HepG2 (cell line): ENCODE results near the gene TTN. TPM values are rescaled to one million over a fixed set of nuclear protein-coding genes. Genes with fewer than 3 reads are reported as not detected.

Experiments
- ARNTL ChIP-seq: sonication (generic); formaldehyde crosslinking; IDR thresholded peaks from 2 replicates; pipeline ENCODE4 v1.4.0; 2020; ENCODE audit warnings: mild to moderate bottlenecking, missing genetic modification reagents
- BHLHE40 ChIP-seq: IDR thresholded peaks from 2 replicates; pipeline ENCODE4 v1.6.1; 2011; ENCODE audit warnings: low read length, improper control_type of control experiment
- EHMT2 ChIP-seq: fragments of 200-600 bp; sonication (generic); IDR thresholded peaks from 2 replicates; pipeline ENCODE4 v1.7.0; 2017; ENCODE audit warnings: antibody characterized with exemption, low read depth, low read length, borderline replicate concordance
- JDP2 ChIP-seq: sonication (generic); formaldehyde crosslinking; IDR thresholded peaks from 2 replicates; pipeline ENCODE4 v1.8.1; 2022; ENCODE audit warnings: missing genetic modification reagents, borderline replicate concordance
- MTF1 ChIP-seq: sonication (generic); formaldehyde crosslinking; IDR thresholded peaks from 2 replicates; pipeline ENCODE4 v1.5.0; 2020; ENCODE audit warnings: missing genetic modification reagents
- RFXAP ChIP-seq: sonication (generic); formaldehyde crosslinking; IDR thresholded peaks from 2 replicates; pipeline ENCODE4 v1.4.0; 2020; ENCODE audit warnings: missing genetic modification reagents, borderline replicate concordance
- RNF2 ChIP-seq: fragments of 450-650 bp; conservative IDR thresholded peaks from 2 replicates; pipeline ENCODE4 v1.6.1; 2016; ENCODE audit warnings: low read depth
- SKI ChIP-seq: fragments of 450-650 bp; IDR thresholded peaks from one replicate; pipeline ENCODE4 v1.6.1; 2018; ENCODE audit warnings: mild to moderate bottlenecking; ENCODE audit not compliant: partially characterized antibody
- SNAPC2 ChIP-seq: sonication (generic); formaldehyde crosslinking; IDR thresholded peaks from 2 replicates; pipeline ENCODE4 v1.8.1; 2022; ENCODE audit warnings: mild to moderate bottlenecking, missing genetic modification reagents
- SP140L ChIP-seq: sonication (generic); formaldehyde crosslinking; IDR thresholded peaks from 2 replicates; pipeline ENCODE4 v1.4.0; 2020; ENCODE audit warnings: missing genetic modification reagents, borderline replicate concordance
- ZFP36L2 ChIP-seq: sonication (generic); formaldehyde crosslinking; IDR thresholded peaks from 2 replicates; pipeline ENCODE4 v1.4.0; 2020; ENCODE audit warnings: missing genetic modification reagents
- ZNF17 ChIP-seq: sonication (generic); formaldehyde crosslinking; IDR thresholded peaks from 2 replicates; pipeline ENCODE4 v1.5.0; 2020; ENCODE audit warnings: mild to moderate bottlenecking, missing genetic modification reagents
- ZNF296 ChIP-seq: sonication (generic); formaldehyde crosslinking; conservative IDR thresholded peaks from 2 replicates; pipeline ENCODE4 v1.5.0; 2020; ENCODE audit warnings: mild to moderate bottlenecking, missing genetic modification reagents
- ZNF552 ChIP-seq: sonication (generic); formaldehyde crosslinking; IDR thresholded peaks from 2 replicates; pipeline ENCODE4 v1.9.0; 2022; ENCODE audit warnings: missing genetic modification reagents, mild to moderate bottlenecking, borderline replicate concordance
- ZNF749 ChIP-seq: sonication (generic); formaldehyde crosslinking; IDR thresholded peaks from 2 replicates; pipeline ENCODE4 v1.8.0; 2022; ENCODE audit warnings: mild to moderate bottlenecking, missing genetic modification reagents, moderate library complexity, borderline replicate concordance
- ZSCAN22 ChIP-seq: sonication (generic); formaldehyde crosslinking; IDR thresholded peaks from 2 replicates; pipeline ENCODE4 v1.4.0; 2020; ENCODE audit warnings: mild to moderate bottlenecking, missing genetic modification reagents
- polyA plus RNA-seq, 8 experiments: library from polyadenylated mRNA; depleted of rRNA in 3 of 8; stranded (reverse) in 7 of 8; unstranded in 1 of 8; fragments of >200 nt; fragmentation: Illumina TruSeq in 4 of 8; extraction: Trizol in 4 of 8; gene quantifications; 2 replicates each; pipeline versions ENCODE4 v1.2.1 to v1.2.3, GENCODE V29; 2011 to 2016; ENCODE audit warnings: low read depth in 4 of 8, missing spikeins in 1 of 8, mixed read lengths in 1 of 8; ENCODE audit not compliant: insufficient read depth in 1 of 8
- total RNA-seq, 5 experiments: library from RNA; depleted of rRNA; stranded (reverse); fragments of >200 nt; fragmentation: Illumina TruSeq; extraction: Trizol; gene quantifications; 2 replicates each; pipeline ENCODE4 v1.2.3, GENCODE V29; 2016; ENCODE audit warnings: low read depth in 1 of 5
- TF ChIP-seq, protein P1 (sequence below): sonication (generic); formaldehyde crosslinking; IDR thresholded peaks from 2 replicates; pipeline ENCODE4 v1.5.0; 2020; ENCODE audit warnings: missing genetic modification reagents
- TF ChIP-seq, protein P2 (sequence below): sonication (generic); formaldehyde crosslinking; IDR thresholded peaks from 2 replicates; pipeline ENCODE4 v1.5.1; 2020; ENCODE audit warnings: missing genetic modification reagents, mild to moderate bottlenecking, borderline replicate concordance
- TF ChIP-seq, protein P3 (sequence below): IDR thresholded peaks from 2 replicates; pipeline ENCODE4 v1.6.1; 2018; ENCODE audit warnings: missing genetic modification reagents
- TF ChIP-seq, protein P4 (sequence below): conservative IDR thresholded peaks from 2 replicates; pipeline ENCODE4 v1.6.1; 2018; ENCODE audit warnings: missing genetic modification reagents
- TF ChIP-seq, protein P5 (sequence below): sonication (generic); formaldehyde crosslinking; IDR thresholded peaks from 2 replicates; pipeline ENCODE4 v1.4.0; 2020; ENCODE audit warnings: missing genetic modification reagents

Gene TTN
- total and polyA plus RNA-seq, 2 of the 13 experiments (the other 11 are each of a cell fraction or from before 2014, with no cell fraction given), result under 0.01 TPM

DNA sequence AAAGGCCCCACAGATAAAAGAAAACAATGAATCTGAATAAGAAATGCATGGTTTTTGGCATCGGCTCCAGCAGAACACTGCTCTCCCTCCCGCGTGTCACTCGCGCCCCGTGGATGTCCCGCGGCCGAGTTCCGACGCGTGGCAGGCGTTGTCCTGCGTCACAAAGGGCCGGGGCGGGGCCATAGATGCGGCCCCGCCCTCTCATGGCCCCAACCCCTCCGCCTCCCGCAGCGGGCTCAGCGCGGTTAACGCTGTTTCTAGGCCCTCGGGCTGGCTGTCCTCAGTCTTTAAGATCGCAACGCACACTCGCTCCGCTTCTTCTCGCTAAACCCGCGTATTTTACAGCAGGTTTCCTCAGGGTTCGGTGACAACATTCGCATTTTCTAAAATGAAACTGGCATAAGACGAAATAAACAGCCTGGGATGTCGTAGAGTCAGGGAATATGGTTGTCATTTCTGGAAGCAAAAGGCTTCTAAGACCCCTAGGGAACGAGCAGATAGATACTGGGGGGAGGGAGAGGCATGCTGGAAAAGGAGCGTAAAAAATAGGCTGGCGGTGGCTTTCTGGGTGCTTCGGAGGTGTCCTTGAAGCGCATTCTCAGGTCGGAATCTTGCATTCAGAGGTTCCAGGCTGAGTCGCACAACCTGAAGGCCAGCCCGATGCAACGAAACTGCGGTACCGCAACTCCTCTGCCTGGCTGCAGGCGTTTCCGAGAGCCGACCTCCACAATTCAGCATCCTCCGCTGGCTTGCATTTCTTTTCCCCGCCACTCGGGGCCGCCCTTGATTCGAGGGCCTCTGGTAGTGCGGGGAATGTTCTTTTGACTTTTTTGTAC lies 328.6 kb downstream of the TTN start, which contains the start of gene FKBP7 (continued):
- peak; percentile 78; the same call in 1 of the 2 replicates for TF ChIP-seq SP140L
- no peak; the same call in 1 of the 2 replicates for TF ChIP-seq EHMT2
- no peak for TF ChIP-seq SNAPC2 (CRISPR knock-in tag)
- no peak for TF ChIP-seq ZNF552 (CRISPR knock-in tag)
- TF ChIP-seq, protein P1, sequence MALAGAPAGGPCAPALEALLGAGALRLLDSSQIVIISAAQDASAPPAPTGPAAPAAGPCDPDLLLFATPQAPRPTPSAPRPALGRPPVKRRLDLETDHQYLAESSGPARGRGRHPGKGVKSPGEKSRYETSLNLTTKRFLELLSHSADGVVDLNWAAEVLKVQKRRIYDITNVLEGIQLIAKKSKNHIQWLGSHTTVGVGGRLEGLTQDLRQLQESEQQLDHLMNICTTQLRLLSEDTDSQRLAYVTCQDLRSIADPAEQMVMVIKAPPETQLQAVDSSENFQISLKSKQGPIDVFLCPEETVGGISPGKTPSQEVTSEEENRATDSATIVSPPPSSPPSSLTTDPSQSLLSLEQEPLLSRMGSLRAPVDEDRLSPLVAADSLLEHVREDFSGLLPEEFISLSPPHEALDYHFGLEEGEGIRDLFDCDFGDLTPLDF (CRISPR knock-in tag), result peak; percentile 19; the same call in 1 of the 2 replicates
- TF ChIP-seq, protein P2, sequence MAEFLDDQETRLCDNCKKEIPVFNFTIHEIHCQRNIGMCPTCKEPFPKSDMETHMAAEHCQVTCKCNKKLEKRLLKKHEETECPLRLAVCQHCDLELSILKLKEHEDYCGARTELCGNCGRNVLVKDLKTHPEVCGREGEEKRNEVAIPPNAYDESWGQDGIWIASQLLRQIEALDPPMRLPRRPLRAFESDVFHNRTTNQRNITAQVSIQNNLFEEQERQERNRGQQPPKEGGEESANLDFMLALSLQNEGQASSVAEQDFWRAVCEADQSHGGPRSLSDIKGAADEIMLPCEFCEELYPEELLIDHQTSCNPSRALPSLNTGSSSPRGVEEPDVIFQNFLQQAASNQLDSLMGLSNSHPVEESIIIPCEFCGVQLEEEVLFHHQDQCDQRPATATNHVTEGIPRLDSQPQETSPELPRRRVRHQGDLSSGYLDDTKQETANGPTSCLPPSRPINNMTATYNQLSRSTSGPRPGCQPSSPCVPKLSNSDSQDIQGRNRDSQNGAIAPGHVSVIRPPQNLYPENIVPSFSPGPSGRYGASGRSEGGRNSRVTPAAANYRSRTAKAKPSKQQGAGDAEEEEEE (CRISPR knock-in tag), result 0 out of 2 replicates have a peak, but pooled peaks have one; percentile 44
- TF ChIP-seq ZNF296, result no peak
- TF ChIP-seq JDP2 (CRISPR knock-in tag), result no peak
- peak; percentile 52; the same call in 1 of the 2 replicates for TF ChIP-seq ZNF749
- TF ChIP-seq, protein P3, sequence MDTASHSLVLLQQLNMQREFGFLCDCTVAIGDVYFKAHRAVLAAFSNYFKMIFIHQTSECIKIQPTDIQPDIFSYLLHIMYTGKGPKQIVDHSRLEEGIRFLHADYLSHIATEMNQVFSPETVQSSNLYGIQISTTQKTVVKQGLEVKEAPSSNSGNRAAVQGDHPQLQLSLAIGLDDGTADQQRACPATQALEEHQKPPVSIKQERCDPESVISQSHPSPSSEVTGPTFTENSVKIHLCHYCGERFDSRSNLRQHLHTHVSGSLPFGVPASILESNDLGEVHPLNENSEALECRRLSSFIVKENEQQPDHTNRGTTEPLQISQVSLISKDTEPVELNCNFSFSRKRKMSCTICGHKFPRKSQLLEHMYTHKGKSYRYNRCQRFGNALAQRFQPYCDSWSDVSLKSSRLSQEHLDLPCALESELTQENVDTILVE (CRISPR knock-in tag), result peak; percentile 68; the same call in 1 of the 2 replicates
- no peak for TF ChIP-seq ZFP36L2 (CRISPR knock-in tag)
- TF ChIP-seq ZSCAN22, result no peak
- TF ChIP-seq, protein P4, sequence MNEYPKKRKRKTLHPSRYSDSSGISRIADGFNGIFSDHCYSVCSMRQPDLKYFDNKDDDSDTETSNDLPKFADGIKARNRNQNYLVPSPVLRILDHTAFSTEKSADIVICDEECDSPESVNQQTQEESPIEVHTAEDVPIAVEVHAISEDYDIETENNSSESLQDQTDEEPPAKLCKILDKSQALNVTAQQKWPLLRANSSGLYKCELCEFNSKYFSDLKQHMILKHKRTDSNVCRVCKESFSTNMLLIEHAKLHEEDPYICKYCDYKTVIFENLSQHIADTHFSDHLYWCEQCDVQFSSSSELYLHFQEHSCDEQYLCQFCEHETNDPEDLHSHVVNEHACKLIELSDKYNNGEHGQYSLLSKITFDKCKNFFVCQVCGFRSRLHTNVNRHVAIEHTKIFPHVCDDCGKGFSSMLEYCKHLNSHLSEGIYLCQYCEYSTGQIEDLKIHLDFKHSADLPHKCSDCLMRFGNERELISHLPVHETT, result peak; percentile 41
- TF ChIP-seq MTF1 (CRISPR knock-in tag), result no peak
- no peak for TF ChIP-seq RNF2
- no peak for TF ChIP-seq BHLHE40
- TF ChIP-seq ARNTL (CRISPR knock-in tag), result no peak
- peak; percentile 82; the same call in 1 of the 2 replicates for TF ChIP-seq RFXAP (CRISPR knock-in tag)
- no peak for TF ChIP-seq ZNF17
- TF ChIP-seq SKI, result no peak
- TF ChIP-seq, protein P5, sequence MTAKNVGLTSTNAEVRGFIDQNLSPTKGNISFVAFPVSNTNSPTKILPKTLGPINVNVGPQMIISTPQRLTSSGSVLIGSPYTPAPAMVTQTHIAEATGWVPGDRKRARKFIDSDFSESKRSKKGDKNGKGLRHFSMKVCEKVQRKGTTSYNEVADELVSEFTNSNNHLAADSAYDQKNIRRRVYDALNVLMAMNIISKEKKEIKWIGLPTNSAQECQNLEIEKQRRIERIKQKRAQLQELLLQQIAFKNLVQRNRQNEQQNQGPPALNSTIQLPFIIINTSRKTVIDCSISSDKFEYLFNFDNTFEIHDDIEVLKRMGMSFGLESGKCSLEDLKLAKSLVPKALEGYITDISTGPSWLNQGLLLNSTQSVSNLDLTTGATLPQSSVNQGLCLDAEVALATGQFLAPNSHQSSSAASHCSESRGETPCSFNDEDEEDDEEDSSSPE (CRISPR knock-in tag), result peak; percentile 73
